GM19351 (cell line): Measurements from ENCODE around the gene PACSIN1.

ENCODE experiments used
- ATAC-seq: cut with Tn5 transposase; IDR thresholded peaks from one replicate; pipeline ENCODE4 v1.9.1; 2021; ENCODE audit warnings: mild to moderate bottlenecking, moderate library complexity; ENCODE audit not compliant: unreplicated experiment

Gene PACSIN1

GRCh38 chr6:34543421-34543820, 77.5 kb downstream of the PACSIN1 start:
- no peak for ATAC-seq

- no peak for ATAC-seq
Measured at GRCh38 chr6:34544052-34544604, 78.3 kb downstream of the PACSIN1 start.

- no peak for ATAC-seq
Measured at GRCh38 chr6:34544776-34545471, 79.0 kb downstream of the PACSIN1 start.

- ATAC-seq, result no peak
Measured at GRCh38 chr6:34546551-34547321, 80.9 kb downstream of the PACSIN1 start.

GRCh38 chr6:34547701-34548644, 82.1 kb downstream of the PACSIN1 start:
- ATAC-seq, result no peak

GRCh38 chr6:34549026-34549803, 83.3 kb downstream of the PACSIN1 start:
- ATAC-seq, result no peak

GRCh38 chr6:34549804-34550202, 83.9 kb downstream of the PACSIN1 start:
- ATAC-seq, result no peak

GRCh38 chr6:34551720-34552119, 85.8 kb downstream of the PACSIN1 start:
- ATAC-seq, result no peak

GRCh38 chr6:34552620-34553019, 86.7 kb downstream of the PACSIN1 start:
- ATAC-seq, result no peak

- no peak for ATAC-seq
Measured at GRCh38 chr6:34553146-34553545, 87.3 kb downstream of the PACSIN1 start.

GRCh38 chr6:34553750-34554149, 87.9 kb downstream of the PACSIN1 start:
- ATAC-seq, result no peak

- no peak for ATAC-seq
Measured at GRCh38 chr6:34554291-34555006, 88.6 kb downstream of the PACSIN1 start.

GRCh38 chr6:34555007-34555322, 89.1 kb downstream of the PACSIN1 start:
- no peak for ATAC-seq

- ATAC-seq, result no peak
Measured at GRCh38 chr6:34555328-34555727, 89.5 kb downstream of the PACSIN1 start.

- no peak for ATAC-seq
Measured at GRCh38 chr6:34556031-34556471, 90.2 kb downstream of the PACSIN1 start, which contains the start of gene SPDEF. Gene SPDEF, minus strand, starts transcription at chr6:34556329. Its CDS starts 11,874 bp downstream, at chr6:34544455.

- no peak for ATAC-seq
Measured at GRCh38 chr6:34556493-34556892, 90.6 kb downstream of the PACSIN1 start.

GRCh38 chr6:34557228-34557627, 91.4 kb downstream of the PACSIN1 start:
- ATAC-seq, result no peak

- no peak for ATAC-seq
Measured at GRCh38 chr6:34558172-34558714, 92.4 kb downstream of the PACSIN1 start.

GRCh38 chr6:34559651-34560365, 93.9 kb downstream of the PACSIN1 start:
- no peak for ATAC-seq
